Measurements from ENCODE around the gene CDC42. TPM values are rescaled to one million over a fixed set of nuclear protein-coding genes. Genes with fewer than 3 reads are reported as not detected.

The CDC42 gene
- total and polyA plus RNA-seq, 3 experiments from 2014 or later, result 294 to 347 (median 317) TPM

GRCh38 chr1:22120469-22120790 lies 67.9 kb downstream of the CDC42 start:
- Mint-ChIP-seq H3K4me1 (peaks cover 9 to 15% (median 14%) of the 10 kb centered on the region in 3 donors), H3K27ac (peak overlapping the region in 4 of 8 donors; percentile 47 to 64 (median 58)), H3K27me3 (no peaks in the 10 kb centered on the region), H3K36me3 (peaks cover 0 to 46% (median 9%) of the 10 kb centered on the region in 3 donors), H3K9me3 (no peaks in the 10 kb centered on the region), H3K4me3 (peak overlapping the region in 1 of 7 donors; percentile 61)
- DNase-seq, result peak in 1 of 5 donors; percentile 28
- H3K4me3 ChIP-seq (ENCODE audit: low read length), result no peak overlapping the region
- peaks cover 7% of the 10 kb centered on the region for H3K36me3 ChIP-seq (ENCODE audit: insufficient read depth, low read length)
- POLR2A ChIA-PET, result no interaction called here
- no peaks in the 10 kb centered on the region for H3K27me3 ChIP-seq (ENCODE audit: insufficient read depth, low read length, poor library complexity, severe bottlenecking)
- no peaks in the 10 kb centered on the region for H3K9me3 ChIP-seq (ENCODE audit: low read length)
- no peak overlapping the region for H3K27ac ChIP-seq (ENCODE audit: low read depth, low read length)
- CTCF ChIA-PET, result no interaction called here
- H3K4me1 ChIP-seq (ENCODE audit: insufficient read depth, low read length), result no peaks in the 10 kb centered on the region

DNA sequence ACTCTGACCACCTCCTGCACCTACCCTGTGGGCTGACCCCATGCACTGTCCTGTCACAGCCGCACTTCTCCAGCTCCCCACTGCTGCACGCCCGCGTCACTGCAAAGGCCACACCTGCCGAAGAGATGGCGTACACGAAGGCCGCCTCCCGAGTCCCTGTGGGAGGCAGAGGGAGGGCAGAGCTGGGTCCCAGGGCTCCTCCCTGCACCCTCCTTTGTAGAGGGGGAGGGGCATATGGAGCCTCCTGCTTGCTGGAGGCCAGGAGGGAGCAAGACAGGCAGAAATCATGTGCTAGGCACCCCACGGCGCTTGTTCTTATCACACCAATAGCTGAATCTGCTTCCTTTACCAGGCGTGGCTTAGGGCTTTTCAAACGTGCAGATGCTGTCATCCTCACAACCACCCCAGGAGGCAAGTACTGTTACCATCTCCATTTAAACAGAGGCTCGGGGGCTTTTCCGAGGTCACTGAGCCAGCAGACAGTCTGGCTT lies 69.0 kb downstream of the CDC42 start:
- no peak overlapping the region for H3K4me3 Mint-ChIP-seq
- peak in 1 of 5 donors; percentile 43 for DNase-seq
- Histone ChIP-seq H3K4me1 (ENCODE audit: insufficient read depth, low read length) (no peaks in the 10 kb centered on the region), H3K36me3 (ENCODE audit: insufficient read depth, low read length) (peaks cover 7% of the 10 kb centered on the region), H3K9me3 (ENCODE audit: low read length) (no peaks in the 10 kb centered on the region), H3K4me3 (ENCODE audit: low read length) (no peak overlapping the region), H3K27me3 (ENCODE audit: insufficient read depth, low read length, poor library complexity, severe bottlenecking) (no peaks in the 10 kb centered on the region), H3K27ac (ENCODE audit: low read depth, low read length) (no peak overlapping the region)
- peaks cover 3 to 8% (median 5%) of the 10 kb centered on the region in 3 donors for H3K4me1 Mint-ChIP-seq
- H3K27me3 Mint-ChIP-seq, result no peaks in the 10 kb centered on the region
- peaks cover 0 to 38% (median 7%) of the 10 kb centered on the region in 3 donors for H3K36me3 Mint-ChIP-seq
- ChIA-PET CTCF (interaction anchor here (0.9 to 1.2 kb wide), 2 partner anchors 11 to 16 kb away, joined by 3 read pairs; no protein-coding TSS in a partner anchor), POLR2A (no interaction called here)
- H3K9me3 Mint-ChIP-seq, result no peaks in the 10 kb centered on the region
- H3K27ac Mint-ChIP-seq, result peak overlapping the region in 2 of 8 donors; percentile 36 to 64

DNA sequence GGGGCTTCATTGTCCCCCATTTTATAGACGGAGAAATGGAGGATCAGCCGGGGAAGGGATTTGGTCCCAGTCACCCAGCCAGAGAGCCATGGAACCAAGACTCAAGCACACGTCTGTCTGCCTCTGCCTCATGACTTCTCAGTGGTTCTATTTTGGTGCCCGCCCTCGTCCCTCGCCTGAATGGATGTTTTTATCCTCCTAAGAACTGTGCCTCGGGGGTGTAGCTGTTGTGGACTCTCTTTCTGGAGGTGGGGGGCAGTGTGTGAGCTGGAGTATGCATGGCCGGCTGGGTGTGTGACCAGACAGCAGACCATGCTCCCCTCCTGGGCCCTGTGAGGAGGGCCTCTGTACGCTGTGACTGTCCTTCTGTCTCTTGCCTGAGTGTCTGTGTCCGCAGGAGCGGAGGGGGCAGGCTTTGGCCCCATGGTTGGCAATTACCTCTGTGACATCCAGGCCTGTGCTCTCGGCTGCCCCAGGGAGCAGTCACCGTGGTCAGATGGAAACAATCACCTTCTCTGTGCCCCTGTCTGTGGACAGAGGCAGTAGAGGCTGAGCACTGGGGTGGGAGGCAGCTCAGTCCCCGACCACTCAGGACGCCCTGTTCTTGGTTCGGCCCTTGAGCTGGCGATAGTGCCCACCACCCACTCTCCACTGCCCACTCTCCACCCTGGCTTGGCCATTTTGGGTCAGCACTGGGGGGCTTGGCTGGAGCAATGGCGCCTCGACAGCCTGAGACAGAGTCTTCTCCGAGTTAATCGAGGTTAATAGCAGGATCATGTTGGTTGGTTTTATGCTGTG lies 70.0 kb downstream of the CDC42 start:
- Mint-ChIP-seq H3K9me3 (no peaks in the 10 kb centered on the region), H3K4me3 (no peak overlapping the region), H3K4me1 (peaks cover 3 to 8% (median 3%) of the 10 kb centered on the region in 3 donors), H3K27ac (peak overlapping the region in 1 of 8 donors; percentile 86), H3K27me3 (no peaks in the 10 kb centered on the region), H3K36me3 (peaks cover 0 to 31% (median 7%) of the 10 kb centered on the region in 3 donors)
- H3K27me3 ChIP-seq (ENCODE audit: insufficient read depth, low read length, poor library complexity, severe bottlenecking), result no peaks in the 10 kb centered on the region
- H3K27ac ChIP-seq (ENCODE audit: low read depth, low read length), result no peak overlapping the region
- no peaks in the 10 kb centered on the region for H3K4me1 ChIP-seq (ENCODE audit: insufficient read depth, low read length)
- ChIA-PET POLR2A (no interaction called here), CTCF (interaction anchor here (0.9 to 1.2 kb wide), 2 partner anchors 12 to 17 kb away, joined by 3 read pairs; no protein-coding TSS in a partner anchor)
- no peaks in the 10 kb centered on the region for H3K9me3 ChIP-seq (ENCODE audit: low read length)
- peaks cover 7% of the 10 kb centered on the region for H3K36me3 ChIP-seq (ENCODE audit: insufficient read depth, low read length)
- peak in 1 of 5 donors; percentile 40 for DNase-seq
- no peak overlapping the region for H3K4me3 ChIP-seq (ENCODE audit: low read length)

DNA sequence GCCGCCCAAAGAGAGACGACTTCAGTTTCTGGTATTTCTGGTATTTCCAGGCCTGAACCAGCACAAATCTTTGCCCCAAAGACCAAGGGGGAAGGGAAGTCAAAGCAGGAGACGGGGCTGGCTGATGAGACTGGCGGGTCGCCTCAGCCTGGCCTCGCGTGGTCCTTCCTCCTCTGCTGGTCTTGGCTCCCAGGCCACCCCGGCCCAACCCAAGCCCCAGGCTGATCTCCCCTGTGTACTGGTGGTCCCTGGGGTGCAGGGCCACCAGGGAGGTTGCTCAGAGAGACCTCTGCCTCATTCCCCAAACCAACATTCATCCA lies 70.5 kb downstream of the CDC42 start:
- no peaks in the 10 kb centered on the region for H3K4me1 ChIP-seq (ENCODE audit: insufficient read depth, low read length)
- Mint-ChIP-seq H3K27ac (no peak overlapping the region), H3K9me3 (no peaks in the 10 kb centered on the region), H3K4me3 (no peak overlapping the region), H3K36me3 (peaks cover 0 to 26% (median 7%) of the 10 kb centered on the region in 3 donors), H3K27me3 (no peaks in the 10 kb centered on the region), H3K4me1 (peaks cover 3 to 8% (median 3%) of the 10 kb centered on the region in 3 donors)
- peaks cover 2% of the 10 kb centered on the region for H3K36me3 ChIP-seq (ENCODE audit: insufficient read depth, low read length)
- H3K27me3 ChIP-seq (ENCODE audit: insufficient read depth, low read length, poor library complexity, severe bottlenecking), result no peaks in the 10 kb centered on the region
- H3K27ac ChIP-seq (ENCODE audit: low read depth, low read length), result no peak overlapping the region
- DNase-seq, result peak in 1 of 5 donors; percentile 35
- H3K4me3 ChIP-seq (ENCODE audit: low read length), result no peak overlapping the region
- ChIA-PET CTCF (no interaction called here), POLR2A (no interaction called here)
- no peaks in the 10 kb centered on the region for H3K9me3 ChIP-seq (ENCODE audit: low read length)

DNA sequence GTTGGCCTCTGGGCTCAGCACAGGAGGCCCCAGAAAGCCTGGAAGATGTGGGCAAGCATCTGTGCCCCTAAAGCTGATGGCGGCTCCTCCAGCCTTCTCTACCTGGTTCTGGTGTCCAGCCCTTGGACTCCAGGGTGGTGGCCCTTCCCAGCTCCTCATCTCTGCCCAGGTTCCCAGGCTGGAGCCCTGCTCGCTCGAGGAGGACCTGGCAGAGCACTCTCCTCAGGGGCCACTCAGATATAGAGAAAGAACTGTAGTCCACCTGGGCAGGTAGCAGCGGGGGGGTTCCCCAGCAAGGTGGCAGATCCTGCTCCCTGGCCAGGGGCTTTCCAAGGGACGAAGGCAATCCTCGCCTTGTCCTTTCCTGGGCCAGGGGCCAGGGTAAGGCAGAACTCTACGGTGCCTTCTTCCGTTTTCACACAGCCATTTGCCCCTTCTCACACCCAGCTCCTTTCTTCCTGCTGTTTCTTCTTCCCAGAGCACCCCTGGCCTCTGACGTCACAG lies 71.4 kb downstream of the CDC42 start:
- no peaks in the 10 kb centered on the region for H3K27me3 ChIP-seq (ENCODE audit: insufficient read depth, low read length, poor library complexity, severe bottlenecking)
- peak overlapping the region in 3 of 8 donors; percentile 39 to 73 (median 70) for H3K27ac Mint-ChIP-seq
- H3K4me1 Mint-ChIP-seq, result peaks cover under 1 to 8% (median 3%) of the 10 kb centered on the region in 3 donors
- H3K27ac ChIP-seq (ENCODE audit: low read depth, low read length), result no peak overlapping the region
- no peaks in the 10 kb centered on the region for H3K9me3 Mint-ChIP-seq
- no peak overlapping the region for H3K4me3 ChIP-seq (ENCODE audit: low read length)
- ChIA-PET POLR2A (no interaction called here), CTCF (no interaction called here)
- H3K36me3 ChIP-seq (ENCODE audit: insufficient read depth, low read length), result no peaks in the 10 kb centered on the region
- H3K9me3 ChIP-seq (ENCODE audit: low read length), result no peaks in the 10 kb centered on the region
- no peaks in the 10 kb centered on the region for H3K27me3 Mint-ChIP-seq
- DNase-seq, result no peak
- no peak overlapping the region for H3K4me3 Mint-ChIP-seq
- H3K4me1 ChIP-seq (ENCODE audit: insufficient read depth, low read length), result no peaks in the 10 kb centered on the region
- H3K36me3 Mint-ChIP-seq, result peaks cover 0 to 16% (median 7%) of the 10 kb centered on the region in 3 donors

- ChIA-PET POLR2A (no interaction called here), CTCF (no interaction called here)
- no peaks in the 10 kb centered on the region for H3K27me3 Mint-ChIP-seq
- no peaks in the 10 kb centered on the region for H3K36me3 ChIP-seq (ENCODE audit: insufficient read depth, low read length)
- H3K9me3 Mint-ChIP-seq, result no peaks in the 10 kb centered on the region
- no peak overlapping the region for H3K27ac ChIP-seq (ENCODE audit: low read depth, low read length)
- no peaks in the 10 kb centered on the region for H3K27me3 ChIP-seq (ENCODE audit: insufficient read depth, low read length, poor library complexity, severe bottlenecking)
- no peaks in the 10 kb centered on the region for H3K4me1 ChIP-seq (ENCODE audit: insufficient read depth, low read length)
- H3K4me3 Mint-ChIP-seq, result no peak overlapping the region
- H3K4me1 Mint-ChIP-seq, result peaks cover 0 to 5% (median 3%) of the 10 kb centered on the region in 3 donors
- H3K36me3 Mint-ChIP-seq, result peaks cover 0 to 10% (median 3%) of the 10 kb centered on the region in 3 donors
- peak in 1 of 5 donors; percentile 35 for DNase-seq
- H3K27ac Mint-ChIP-seq, result peak overlapping the region in 2 of 8 donors; percentile 39 to 60
- H3K9me3 ChIP-seq (ENCODE audit: low read length), result no peaks in the 10 kb centered on the region
- H3K4me3 ChIP-seq (ENCODE audit: low read length), result no peak overlapping the region
Observed at GRCh38 chr1:22124592-22125229, 72.2 kb downstream of the CDC42 start.

DNA sequence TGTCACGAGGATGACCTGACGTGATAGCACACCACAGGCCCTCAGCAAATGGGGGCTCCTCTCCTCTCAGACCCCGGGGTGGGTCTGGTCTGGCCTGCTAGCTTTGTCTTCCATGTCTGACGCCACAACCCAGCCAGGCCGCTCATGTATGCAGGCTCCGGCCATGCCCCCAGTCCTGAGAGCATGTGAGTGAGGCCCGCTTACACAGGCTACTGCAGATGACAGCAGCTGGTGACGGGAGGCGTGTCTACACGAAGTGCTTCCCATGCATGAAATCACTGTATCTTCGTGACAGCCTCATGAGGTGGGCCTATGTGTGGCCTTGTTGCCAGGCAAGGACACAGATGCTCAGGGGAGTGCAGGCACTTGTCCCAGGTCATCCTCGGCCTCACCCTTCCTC lies 74.0 kb downstream of the CDC42 start:
- H3K4me1 Mint-ChIP-seq, result no peaks in the 10 kb centered on the region
- H3K4me1 ChIP-seq (ENCODE audit: insufficient read depth, low read length), result no peaks in the 10 kb centered on the region
- no peak overlapping the region for H3K27ac ChIP-seq (ENCODE audit: low read depth, low read length)
- no peaks in the 10 kb centered on the region for H3K36me3 ChIP-seq (ENCODE audit: insufficient read depth, low read length)
- H3K27me3 Mint-ChIP-seq, result no peaks in the 10 kb centered on the region
- H3K9me3 Mint-ChIP-seq, result no peaks in the 10 kb centered on the region
- H3K4me3 Mint-ChIP-seq, result no peak overlapping the region
- H3K9me3 ChIP-seq (ENCODE audit: low read length), result no peaks in the 10 kb centered on the region
- no peak overlapping the region for H3K4me3 ChIP-seq (ENCODE audit: low read length)
- no peaks in the 10 kb centered on the region for H3K36me3 Mint-ChIP-seq
- peak overlapping the region in 1 of 8 donors; percentile 33 for H3K27ac Mint-ChIP-seq
- H3K27me3 ChIP-seq (ENCODE audit: insufficient read depth, low read length, poor library complexity, severe bottlenecking), result no peaks in the 10 kb centered on the region
- ChIA-PET POLR2A (no interaction called here), CTCF (no interaction called here)
- no peak for DNase-seq

DNA sequence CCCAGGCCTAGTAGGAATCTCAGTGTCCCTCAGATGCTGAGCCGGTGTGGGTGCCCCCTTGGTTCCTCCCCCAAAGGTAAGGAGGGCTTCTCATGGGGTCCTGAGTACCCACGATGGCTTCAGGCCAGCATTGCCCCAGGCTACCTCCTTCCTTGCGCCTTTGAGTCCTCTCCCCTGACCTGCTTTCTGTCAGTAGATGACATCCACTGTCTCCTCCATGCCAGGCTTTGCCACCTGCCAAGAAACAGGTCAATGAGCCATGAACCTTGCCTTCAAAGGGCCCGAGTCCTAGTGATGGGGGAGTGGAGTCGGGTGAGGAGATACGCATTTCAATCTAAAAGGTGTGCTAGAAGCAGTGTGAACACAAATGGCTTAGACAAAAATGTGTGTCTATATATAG lies 74.7 kb downstream of the CDC42 start:
- Mint-ChIP-seq H3K27me3 (no peaks in the 10 kb centered on the region), H3K27ac (no peak overlapping the region), H3K4me3 (no peak overlapping the region), H3K9me3 (no peaks in the 10 kb centered on the region), H3K36me3 (no peaks in the 10 kb centered on the region), H3K4me1 (no peaks in the 10 kb centered on the region)
- no peaks in the 10 kb centered on the region for H3K4me1 ChIP-seq (ENCODE audit: insufficient read depth, low read length)
- ChIA-PET CTCF (no interaction called here), POLR2A (no interaction called here)
- no peaks in the 10 kb centered on the region for H3K36me3 ChIP-seq (ENCODE audit: insufficient read depth, low read length)
- H3K9me3 ChIP-seq (ENCODE audit: low read length), result no peaks in the 10 kb centered on the region
- no peak for DNase-seq
- H3K27ac ChIP-seq (ENCODE audit: low read depth, low read length), result no peak overlapping the region
- no peaks in the 10 kb centered on the region for H3K27me3 ChIP-seq (ENCODE audit: insufficient read depth, low read length, poor library complexity, severe bottlenecking)
- H3K4me3 ChIP-seq (ENCODE audit: low read length), result no peak overlapping the region
